WI38 (cell line): ENCODE measurements around the gene AHCYL1.

Experiments used
- H3K4me3 ChIP-seq: 2 replicates; pipeline ENCODE4 v1.5.1; 2011; ENCODE audit warnings: low read depth, mild to moderate bottlenecking, control low read depth, low read length
- TF ChIP-seq, protein P1 (sequence below): IDR thresholded peaks from 2 replicates; pipeline ENCODE4 v1.5.1; 2012; ENCODE audit warnings: low read depth, mild to moderate bottlenecking, control low read depth, low read length

AHCYL1 gene

DNA sequence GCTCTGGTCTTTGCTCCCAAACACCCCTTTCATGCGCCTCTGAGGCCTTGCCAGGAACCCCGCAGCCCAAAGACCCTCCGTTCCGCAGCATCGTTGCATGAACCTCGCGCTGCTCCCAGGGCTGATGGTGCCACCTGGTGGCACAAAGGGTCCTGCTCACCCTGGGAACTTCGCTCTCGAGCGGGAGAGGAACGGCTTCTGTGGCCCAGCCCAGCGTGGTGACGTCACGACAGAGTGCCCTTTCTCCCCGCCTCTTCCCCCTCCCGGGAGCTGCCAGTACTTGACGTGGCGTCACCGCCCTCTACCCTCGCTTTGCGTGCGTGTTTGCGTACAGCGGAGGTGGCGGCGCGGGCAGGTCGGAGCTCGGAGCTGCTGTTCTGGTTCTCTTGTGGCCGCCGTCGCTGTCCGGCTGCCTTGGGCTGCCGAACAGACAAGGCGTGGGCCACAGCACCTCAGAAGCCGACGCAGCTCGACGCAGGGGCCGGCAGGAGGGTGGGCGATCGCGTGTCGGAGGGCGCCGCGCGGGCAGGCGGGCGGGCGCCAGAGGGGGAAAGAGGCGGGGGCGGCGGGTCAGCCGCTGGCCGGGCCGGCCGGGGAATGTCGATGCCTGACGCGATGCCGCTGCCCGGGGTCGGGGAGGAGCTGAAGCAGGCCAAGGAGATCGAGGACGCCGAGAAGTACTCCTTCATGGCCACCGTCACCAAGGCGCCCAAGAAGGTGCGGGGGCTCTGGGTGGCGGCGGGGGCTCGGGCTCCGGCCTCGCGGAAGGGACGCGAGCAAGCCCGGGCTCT, at the start of gene AHCYL1:
TSS of gene AHCYL1 (plus strand) at position 310 of the 791 bp plus-strand sequence. CDS start at position 598, 288 bp downstream.
- TF ChIP-seq, protein P1, sequence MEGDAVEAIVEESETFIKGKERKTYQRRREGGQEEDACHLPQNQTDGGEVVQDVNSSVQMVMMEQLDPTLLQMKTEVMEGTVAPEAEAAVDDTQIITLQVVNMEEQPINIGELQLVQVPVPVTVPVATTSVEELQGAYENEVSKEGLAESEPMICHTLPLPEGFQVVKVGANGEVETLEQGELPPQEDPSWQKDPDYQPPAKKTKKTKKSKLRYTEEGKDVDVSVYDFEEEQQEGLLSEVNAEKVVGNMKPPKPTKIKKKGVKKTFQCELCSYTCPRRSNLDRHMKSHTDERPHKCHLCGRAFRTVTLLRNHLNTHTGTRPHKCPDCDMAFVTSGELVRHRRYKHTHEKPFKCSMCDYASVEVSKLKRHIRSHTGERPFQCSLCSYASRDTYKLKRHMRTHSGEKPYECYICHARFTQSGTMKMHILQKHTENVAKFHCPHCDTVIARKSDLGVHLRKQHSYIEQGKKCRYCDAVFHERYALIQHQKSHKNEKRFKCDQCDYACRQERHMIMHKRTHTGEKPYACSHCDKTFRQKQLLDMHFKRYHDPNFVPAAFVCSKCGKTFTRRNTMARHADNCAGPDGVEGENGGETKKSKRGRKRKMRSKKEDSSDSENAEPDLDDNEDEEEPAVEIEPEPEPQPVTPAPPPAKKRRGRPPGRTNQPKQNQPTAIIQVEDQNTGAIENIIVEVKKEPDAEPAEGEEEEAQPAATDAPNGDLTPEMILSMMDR, result peak; percentile 87

DNA sequence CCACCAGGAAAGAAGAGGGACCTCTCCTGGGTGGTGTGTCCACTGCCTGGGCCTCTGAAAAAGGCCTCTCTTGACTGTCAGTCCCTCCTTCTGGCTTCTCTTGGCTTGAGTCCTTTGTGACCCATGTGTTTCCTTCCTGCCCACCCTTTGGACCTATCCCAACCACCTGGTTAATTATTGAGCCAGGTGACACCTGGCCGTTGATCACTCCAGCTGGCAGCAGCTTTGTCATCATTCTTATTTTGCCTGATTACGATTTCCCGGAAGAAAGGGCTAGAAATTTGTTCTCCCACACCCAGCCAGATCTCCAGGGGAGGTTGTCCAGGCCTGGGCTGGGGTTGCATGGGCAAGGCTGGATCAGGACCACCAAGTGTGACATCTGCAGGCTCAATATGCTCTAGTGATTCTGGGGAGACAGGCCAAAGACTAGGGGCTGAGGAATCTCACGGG, 49.1 kb upstream of the AHCYL1 start:
- no peak overlapping the region for H3K4me3 ChIP-seq
- TF ChIP-seq, protein P1, result no peak

More for the DNA sequence above, at the start of gene AHCYL1:
- peak within 1 kb of the TSS; percentile 94 for H3K4me3 ChIP-seq

DNA sequence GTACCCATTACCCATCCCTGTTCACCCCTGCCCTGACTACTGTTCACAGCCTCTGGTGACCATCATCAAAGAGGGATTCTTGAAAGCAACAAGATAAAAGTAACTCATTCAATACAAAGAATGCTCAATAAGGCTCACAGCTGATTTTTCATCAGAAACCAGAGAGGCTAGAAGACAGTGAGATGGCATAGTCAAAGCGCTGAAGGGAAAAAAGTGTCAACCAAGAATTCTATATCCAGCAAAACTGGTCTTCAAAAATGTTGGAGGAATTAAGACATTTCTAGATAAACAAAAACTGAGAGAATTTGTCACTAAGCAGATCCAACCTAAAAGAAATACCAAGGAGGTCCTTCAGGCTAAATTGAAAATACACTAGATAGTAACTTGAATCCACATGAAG, 46.8 kb upstream of the AHCYL1 start:
- H3K4me3 ChIP-seq, result no peak overlapping the region
- TF ChIP-seq, protein P1, result no peak

DNA sequence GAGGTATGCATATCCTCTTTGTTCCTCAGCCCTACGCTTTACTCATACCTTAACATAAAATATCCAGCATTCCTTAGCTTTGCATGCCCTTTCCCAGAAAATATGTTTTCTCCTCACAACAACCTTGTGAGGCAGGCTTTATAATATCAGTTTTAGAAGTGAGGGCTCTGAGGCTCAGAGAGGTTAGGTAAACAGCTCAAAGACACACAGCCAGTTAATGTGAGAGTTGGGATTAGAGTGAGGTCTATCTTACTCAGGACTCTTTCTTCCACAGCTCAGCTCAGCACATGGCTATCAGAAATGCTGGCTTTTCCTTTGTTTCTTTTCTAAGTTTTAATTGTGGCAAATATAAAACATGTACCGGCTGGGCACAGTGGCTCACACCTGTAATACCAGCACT, 46.0 kb upstream of the AHCYL1 start:
- H3K4me3 ChIP-seq, result no peak overlapping the region
- TF ChIP-seq, protein P1, result no peak

DNA sequence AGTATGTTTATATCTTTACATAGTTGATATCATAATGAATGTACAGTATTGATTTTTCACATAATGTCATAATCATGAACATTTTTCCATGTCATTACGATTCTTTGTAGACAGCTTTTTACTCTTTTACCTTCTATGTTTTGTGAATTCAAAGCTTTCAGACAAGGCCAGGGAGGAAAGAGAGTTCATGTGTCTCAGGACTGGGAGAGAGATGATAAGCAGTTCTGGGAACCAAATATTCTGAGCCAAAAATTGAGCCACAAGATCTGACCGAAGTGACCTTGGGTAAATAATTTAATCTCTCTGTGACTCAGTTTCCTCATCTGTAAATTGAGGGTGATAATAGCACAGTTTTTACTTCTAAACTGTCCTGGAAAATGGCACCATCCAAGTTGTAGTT, 42.1 kb upstream of the AHCYL1 start:
- TF ChIP-seq, protein P1, result no peak
- no peak overlapping the region for H3K4me3 ChIP-seq

DNA sequence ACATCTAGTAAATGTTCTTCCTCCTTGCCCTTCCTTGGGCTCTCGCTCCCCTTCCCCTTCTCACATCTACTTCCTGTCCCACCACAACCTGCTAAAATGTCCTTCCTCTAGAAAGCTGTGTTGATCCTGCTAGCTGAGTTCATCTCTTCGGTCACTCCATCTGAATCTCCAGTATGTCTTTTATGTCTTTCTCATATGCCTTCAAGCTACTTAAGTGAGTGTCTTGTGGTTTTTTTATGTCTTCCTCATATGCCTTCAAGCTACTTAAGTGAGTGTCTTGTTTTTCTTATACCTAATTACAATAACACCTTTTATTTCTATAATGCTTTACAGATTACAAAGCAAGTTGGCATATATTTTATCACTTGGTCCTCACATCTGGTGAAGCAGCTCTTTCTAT, 40.0 kb upstream of the AHCYL1 start:
- no peak overlapping the region for H3K4me3 ChIP-seq
- TF ChIP-seq, protein P1, result no peak

DNA sequence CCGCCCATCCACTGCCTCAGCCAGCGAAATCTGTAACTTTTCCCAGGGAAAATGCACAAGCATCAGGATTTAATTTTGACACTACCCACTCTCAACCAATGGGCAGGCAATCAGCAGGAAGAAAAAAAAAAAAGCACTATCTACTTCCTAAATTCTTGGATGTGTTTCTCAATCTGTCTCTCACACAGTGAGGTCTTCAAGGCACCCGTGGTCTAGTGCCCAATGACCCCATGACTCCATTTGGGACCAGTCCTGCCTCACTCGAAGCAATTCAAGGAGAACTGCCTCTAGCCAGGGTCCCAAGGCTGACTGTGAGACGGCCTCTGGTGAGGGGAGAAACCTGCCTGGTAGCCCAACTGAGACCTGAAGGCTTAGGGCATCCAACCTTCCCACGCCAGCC, 38.1 kb upstream of the AHCYL1 start:
- TF ChIP-seq, protein P1, result no peak
- no peak overlapping the region for H3K4me3 ChIP-seq
